GM04503 (cell line): ENCODE results near the gene CYP4A11.
"Not testable (repeated sequence)": the region's sequence is repeated elsewhere in the genome, so short reads cannot be mapped to it uniquely, and the experiment has no call there.

Experiments used
- DNase-seq: peaks from one replicate; pipeline ENCODE4 v3.0.0-alpha.2; 2012; ENCODE audit warnings: low read depth

The CYP4A11 gene

GRCh38 chr1:46927249-46927835 lies 13.9 kb downstream of the CYP4A11 start:
- no peak for DNase-seq

DNA sequence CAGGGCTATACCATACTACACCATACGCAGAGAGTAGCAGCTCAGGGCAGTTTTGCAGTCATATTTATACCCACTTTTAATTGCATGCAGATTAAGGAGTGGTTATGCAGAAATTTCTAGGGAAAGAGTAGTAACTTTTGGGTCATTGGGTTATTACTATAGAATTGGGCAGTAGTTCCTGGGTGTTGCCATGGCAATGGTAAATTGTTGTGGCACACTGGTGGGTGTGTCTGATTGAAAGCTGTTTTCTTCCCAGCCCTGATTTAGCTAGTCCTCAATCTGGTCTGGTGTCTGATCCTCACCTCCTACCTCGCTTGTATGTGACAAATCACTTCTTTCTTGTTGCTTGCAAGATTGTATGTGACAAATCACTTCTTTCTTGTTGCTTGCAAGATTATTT lies 30.5 kb downstream of the CYP4A11 start:
- DNase-seq, result no peak

DNA sequence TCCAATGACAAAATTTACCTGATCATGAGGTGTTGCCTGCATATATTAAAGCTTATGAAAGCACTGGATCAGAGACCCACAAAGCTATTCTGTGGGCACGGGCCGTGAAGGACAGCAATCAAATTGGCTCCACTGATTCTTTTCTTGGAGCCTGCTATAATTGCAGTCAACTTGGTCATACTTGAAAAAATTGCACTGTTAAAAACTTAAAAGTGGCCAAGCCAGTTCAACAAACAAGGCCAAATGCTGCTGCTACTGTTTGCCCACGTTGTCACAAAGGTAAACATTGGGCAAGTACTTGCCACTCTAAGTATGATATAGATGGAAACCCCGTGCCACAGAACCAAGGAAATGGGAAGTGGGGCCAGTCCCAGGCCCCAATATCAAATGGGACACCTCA lies 37.8 kb downstream of the CYP4A11 start:
- no peak for DNase-seq

- no peak for DNase-seq
Observed at GRCh38 chr1:46900401-46900800, 40.9 kb downstream of the CYP4A11 start.

DNA sequence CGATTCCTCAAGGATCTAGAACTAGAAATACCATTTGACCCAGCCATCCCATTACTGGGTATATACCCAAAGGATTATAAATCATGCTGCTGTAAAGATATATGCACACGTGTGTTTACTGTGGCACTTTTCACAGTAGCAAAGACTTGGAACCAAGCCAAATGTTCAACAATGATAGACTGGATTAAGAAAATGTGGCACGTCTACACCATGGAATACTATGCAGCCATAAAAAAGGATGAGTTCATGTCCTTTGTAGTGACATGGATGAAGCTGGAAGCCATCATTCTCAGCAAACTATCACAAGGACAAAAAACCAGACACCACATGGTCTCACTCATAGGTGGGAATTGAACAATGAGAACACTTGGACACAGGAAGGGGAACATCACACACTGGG lies 59.6 kb downstream of the CYP4A11 start:
- not testable (repeated sequence) for DNase-seq
